DOHH2 (cell line): ENCODE measurements around the gene NELFB.

Experiments
- H3F3A ChIP-seq: fragments of 200-600 bp; sonication (generic), shearing (Covaris generic); 2 replicates; pipeline ENCODE4 v1.6.0; 2016; ENCODE audit warnings: antibody characterized with exemption, mild to moderate bottlenecking; ENCODE audit not compliant: control insufficient read depth, insufficient read depth
- H3K27ac ChIP-seq: fragments of 200-600 bp; sonication (generic); 2 replicates; pipeline ENCODE4 v1.5.1; 2014; ENCODE audit warnings: low read depth, mild to moderate bottlenecking, low read length, moderate library complexity
- H3K27me3 ChIP-seq: fragments of 200-600 bp; sonication (generic); 2 replicates; pipeline ENCODE4 v1.6.1; 2014; ENCODE audit warnings: mild to moderate bottlenecking, low read length, mixed read lengths; ENCODE audit not compliant: control insufficient read depth
- H3K36me3 ChIP-seq: fragments of 200-600 bp; sonication (generic); 2 replicates; pipeline ENCODE4 v1.6.1; 2014; ENCODE audit warnings: mild to moderate bottlenecking, low read length, moderate library complexity, mixed read lengths; ENCODE audit not compliant: control insufficient read depth
- H3K4me1 ChIP-seq: fragments of 200-600 bp; sonication (generic); 2 replicates; pipeline ENCODE4 v1.6.1; 2014; ENCODE audit warnings: mild to moderate bottlenecking, low read length, mixed read lengths; ENCODE audit not compliant: control insufficient read depth
- H3K4me2 ChIP-seq: fragments of 200-600 bp; sonication (generic); 2 replicates; pipeline ENCODE4 v1.6.0; 2014; ENCODE audit warnings: mild to moderate bottlenecking, low read length, moderate library complexity
- H3K4me3 ChIP-seq: fragments of 200-600 bp; sonication (generic); 2 replicates; pipeline ENCODE4 v1.5.1; 2014; ENCODE audit warnings: mild to moderate bottlenecking, low read length, mixed read lengths
- H3K79me2 ChIP-seq: fragments of 200-600 bp; sonication (generic); 2 replicates; pipeline ENCODE4 v1.6.1; 2014; ENCODE audit warnings: mild to moderate bottlenecking, low read length, mixed read lengths; ENCODE audit not compliant: control insufficient read depth
- H3K9me2 ChIP-seq: fragments of 200-600 bp; sonication (generic); replicated peaks from 2 replicates; pipeline ENCODE4 v1.6.1; 2014; ENCODE audit warnings: mild to moderate bottlenecking, low read length, mixed read lengths; ENCODE audit not compliant: control insufficient read depth
- H3K9me3 ChIP-seq: fragments of 200-600 bp; sonication (generic); 2 replicates; pipeline ENCODE4 v1.6.1; 2014; ENCODE audit warnings: antibody characterized with exemption, low read length, mixed read lengths; ENCODE audit not compliant: control insufficient read depth, insufficient read depth
- H4K20me1 ChIP-seq: fragments of 200-600 bp; sonication (generic); 2 replicates; pipeline ENCODE4 v1.6.0; 2014; ENCODE audit warnings: low read depth, mild to moderate bottlenecking, antibody characterized with exemption, low read length, moderate library complexity; ENCODE audit not compliant: control insufficient read depth, insufficient read depth
- CTCF ChIP-seq: fragments of 200-600 bp; sonication (generic); IDR thresholded peaks from one replicate; pipeline ENCODE4 v1.5.1; 2014; ENCODE audit warnings: antibody characterized with exemption, mild to moderate bottlenecking, low read depth, low read length; ENCODE audit not compliant: poor library complexity, severe bottlenecking
- EZH2phosphoT487 ChIP-seq: fragments of 200-600 bp; sonication (generic); IDR thresholded peaks from 2 replicates; pipeline ENCODE4 v1.6.1; 2017; ENCODE audit warnings: borderline replicate concordance, mild to moderate bottlenecking, antibody characterized with exemption, low read length, moderate library complexity, mixed read lengths

NELFB gene

DNA sequence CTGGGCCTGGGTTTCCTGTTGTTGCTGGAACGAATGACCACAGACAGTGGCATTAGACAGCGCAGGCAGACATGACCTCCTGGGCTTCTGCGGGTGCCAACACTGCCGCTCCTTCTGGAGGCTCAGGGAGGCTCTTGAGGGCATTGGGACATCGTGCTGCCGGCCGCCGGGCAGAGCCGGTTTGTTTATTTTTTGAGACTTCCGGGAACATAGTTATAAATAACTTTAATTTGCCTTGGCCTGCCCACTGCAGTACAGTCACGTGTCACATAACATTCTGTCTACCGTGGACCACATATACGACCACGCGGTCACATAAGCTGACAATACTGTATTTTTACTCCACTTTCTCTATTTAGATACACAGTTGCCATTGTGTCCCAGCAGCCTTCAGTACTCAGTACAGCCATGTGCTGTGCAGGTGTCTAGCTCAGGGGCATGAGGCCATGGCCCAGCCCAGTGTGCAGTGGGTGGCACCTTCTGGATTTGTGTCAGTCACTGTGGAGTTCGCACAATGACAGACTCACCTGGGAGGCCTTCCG lies 14.2 kb downstream of the NELFB start:
- Histone ChIP-seq H4K20me1 (no peaks in the 10 kb centered on the region), H3K36me3 (peaks cover 79% of the 10 kb centered on the region), H3K79me2 (peaks cover 48% of the 10 kb centered on the region), H3K9me2 (no peaks in the 10 kb centered on the region), H3K4me3 (peak overlapping the region; percentile 75), H3K4me1 (peaks cover 80% of the 10 kb centered on the region), H3F3A (peaks cover 25% of the 10 kb centered on the region), H3K9me3 (no peaks in the 10 kb centered on the region), H3K27ac (peak overlapping the region; percentile 84), H3K4me2 (peak overlapping the region; percentile 98), H3K27me3 (no peaks in the 10 kb centered on the region)
- TF ChIP-seq CTCF: no peak
- TF ChIP-seq EZH2phosphoT487: no peak

DNA sequence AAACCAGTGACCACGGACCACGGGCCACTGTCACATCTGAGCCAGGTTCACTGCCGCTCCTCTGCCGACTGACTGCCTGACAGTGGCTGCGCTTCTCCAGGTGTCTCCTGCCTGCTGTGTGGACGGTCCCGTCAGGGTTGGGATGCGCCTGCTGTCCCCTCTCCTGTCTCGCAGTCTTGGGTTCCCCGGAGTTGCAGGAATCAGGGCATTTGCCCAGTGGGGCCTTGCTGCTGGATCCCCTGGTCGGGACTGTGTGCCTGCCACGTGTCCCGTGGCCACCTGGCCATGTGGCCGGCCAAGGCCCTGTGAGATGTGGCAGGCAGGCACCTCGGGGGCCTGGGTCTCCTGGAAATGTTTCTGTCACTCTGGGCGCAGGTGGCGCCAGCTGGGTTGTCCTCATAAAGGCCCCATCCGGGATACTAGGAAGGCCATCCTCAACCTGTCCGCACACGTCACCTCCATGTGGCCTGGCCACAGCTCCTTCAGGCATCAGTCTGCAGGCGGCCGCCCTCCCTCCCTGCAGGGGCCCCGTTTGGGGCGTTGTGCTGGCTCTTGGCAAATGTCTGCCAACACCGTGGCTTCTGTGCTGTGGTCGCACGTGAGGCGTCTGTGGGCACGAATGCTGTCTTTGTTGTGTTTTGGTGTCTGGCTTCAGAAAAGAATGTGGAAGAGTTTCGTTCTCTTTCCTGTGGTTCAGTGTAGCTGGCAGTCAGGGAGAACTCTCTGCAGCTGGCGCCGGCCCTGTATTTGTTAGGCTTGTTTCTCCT lies 16.0 kb downstream of the NELFB start:
- Histone ChIP-seq H3K4me1 (peaks cover 95% of the 10 kb centered on the region), H3K9me2 (no peaks in the 10 kb centered on the region), H3K4me3 (no peak overlapping the region), H3K79me2 (peaks cover 47% of the 10 kb centered on the region), H3K9me3 (no peaks in the 10 kb centered on the region), H3K36me3 (peaks cover 67% of the 10 kb centered on the region), H3K4me2 (no peak overlapping the region), H4K20me1 (no peaks in the 10 kb centered on the region), H3F3A (peaks cover 30% of the 10 kb centered on the region), H3K27me3 (no peaks in the 10 kb centered on the region), H3K27ac (no peak overlapping the region)
- TF ChIP-seq EZH2phosphoT487 (no peak), CTCF (no peak)

DNA sequence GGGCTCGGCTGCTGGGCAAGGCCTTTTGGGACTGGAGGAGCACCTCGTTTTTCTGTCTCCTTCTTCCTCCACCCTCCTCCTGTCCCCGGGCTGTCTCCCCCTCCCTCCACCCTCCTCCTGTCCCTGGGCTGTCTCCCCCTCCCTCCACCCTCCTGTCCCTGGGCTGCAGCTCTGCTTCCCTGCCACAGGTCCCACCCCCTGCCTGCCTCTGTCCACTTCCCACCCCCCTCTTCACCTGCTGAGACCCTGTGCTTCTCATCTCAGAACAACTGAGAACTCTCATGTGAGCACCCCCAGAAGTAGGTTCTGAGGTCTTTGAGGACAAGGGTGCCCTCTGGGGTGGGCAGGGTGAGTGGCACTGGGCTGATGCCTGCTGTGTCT lies 16.6 kb downstream of the NELFB start:
- Histone ChIP-seq H3F3A (peaks cover 30% of the 10 kb centered on the region), H3K9me3 (no peaks in the 10 kb centered on the region), H3K4me2 (no peak overlapping the region), H3K4me3 (no peak overlapping the region), H3K9me2 (no peaks in the 10 kb centered on the region), H3K79me2 (peaks cover 41% of the 10 kb centered on the region), H4K20me1 (no peaks in the 10 kb centered on the region), H3K27me3 (no peaks in the 10 kb centered on the region), H3K36me3 (peaks cover 61% of the 10 kb centered on the region), H3K4me1 (peaks cover 95% of the 10 kb centered on the region), H3K27ac (no peak overlapping the region)
- TF ChIP-seq CTCF (no peak), EZH2phosphoT487 (no peak)
